Neutrophil (primary cell): ENCODE measurements around the gene TRAF2.

ENCODE experiments used
- H3K27ac ChIP-seq: fragments of 200-600 bp; sonication (generic); 2 replicates; pipeline ENCODE4 v1.5.1; 2016; ENCODE audit warnings: mild to moderate bottlenecking, moderate library complexity
- H3K27me3 ChIP-seq: fragments of 200-600 bp; sonication (generic); 2 replicates; pipeline ENCODE4 v1.6.0; 2016; ENCODE audit warnings: mild to moderate bottlenecking
- H3K36me3 ChIP-seq: fragments of 200-600 bp; sonication (generic); 2 replicates; pipeline ENCODE4 v1.5.1; 2017
- H3K4me1 ChIP-seq, 2 experiments: fragments of 200-600 bp in 1 of 2; sonication (generic) in 1 of 2; 1 replicate in 1 of 2; 2 replicates in 1 of 2; pipeline versions ENCODE4 v1.5.1 to v1.6.1; 2013 to 2016; ENCODE audit warnings: low read depth in 1 of 2, low read length in 1 of 2, mild to moderate bottlenecking in 1 of 2, moderate library complexity in 1 of 2; ENCODE audit not compliant: control insufficient read depth in 1 of 2, insufficient read depth in 1 of 2
- H3K4me3 ChIP-seq, 2 experiments: fragments of 200-600 bp in 1 of 2; sonication (generic) in 1 of 2; 1 replicate in 1 of 2; 2 replicates in 1 of 2; pipeline ENCODE4 v1.5.1; 2013 to 2016; ENCODE audit warnings: low read depth in 1 of 2, low read length in 1 of 2, mild to moderate bottlenecking in 1 of 2, moderate library complexity in 1 of 2
- H3K9me3 ChIP-seq: fragments of 200-600 bp; sonication (generic); 2 replicates; pipeline ENCODE4 v1.5.1; 2016
- CTCF ChIP-seq: fragments of 200-600 bp; sonication (generic); IDR thresholded peaks from 2 replicates; pipeline ENCODE4 v1.5.1; 2016; ENCODE audit warnings: antibody characterized with exemption

Gene TRAF2

GRCh38 chr9:136886610-136887597 lies 588 bp downstream of the TRAF2 start:
- TF ChIP-seq CTCF, result no peak
- Histone ChIP-seq H3K27me3 (peaks cover 12% of the 10 kb centered on the region), H3K27ac (peak overlapping the region; percentile 74), H3K36me3 (peaks cover 11% of the 10 kb centered on the region), H3K4me3 (peak overlapping the region; percentile 79 to 97), H3K4me1 (peaks cover 19 to 28% of the 10 kb centered on the region in 2 experiments), H3K9me3 (no peaks in the 10 kb centered on the region)

- H3K4me1 ChIP-seq, result peaks cover 19 to 20% of the 10 kb centered on the region in 2 experiments
- no peak for TF ChIP-seq CTCF
These were observed 2.1 kb downstream of the TRAF2 start for GRCh38 chr9:136888454-136888853.

GRCh38 chr9:136889858-136890257 lies 3.5 kb downstream of the TRAF2 start:
- Histone ChIP-seq H3K9me3 (no peaks in the 10 kb centered on the region), H3K4me3 (no peak overlapping the region), H3K27ac (no peak overlapping the region), H3K27me3 (no peaks in the 10 kb centered on the region), H3K36me3 (peaks cover 19% of the 10 kb centered on the region), H3K4me1 (peaks cover 19 to 20% of the 10 kb centered on the region in 2 experiments)
- TF ChIP-seq CTCF, result no peak

More at GRCh38 chr9:136888454-136888853, 2.1 kb downstream of the TRAF2 start:
- Histone ChIP-seq H3K27me3 (no peaks in the 10 kb centered on the region), H3K4me3 (no peak overlapping the region), H3K36me3 (peaks cover 19% of the 10 kb centered on the region), H3K27ac (no peak overlapping the region), H3K9me3 (no peaks in the 10 kb centered on the region)

GRCh38 chr9:136890661-136891060 lies 4.3 kb downstream of the TRAF2 start:
- peaks cover 16% of the 10 kb centered on the region in 2 experiments for H3K4me1 ChIP-seq

GRCh38 chr9:136896027-136896426 lies 9.7 kb downstream of the TRAF2 start:
- peaks cover 0 to 7% of the 10 kb centered on the region in 2 experiments for H3K4me1 ChIP-seq
- H3K4me3 ChIP-seq, result no peak overlapping the region
- no peak for TF ChIP-seq CTCF
- H3K27me3 ChIP-seq, result no peaks in the 10 kb centered on the region
- H3K27ac ChIP-seq, result no peak overlapping the region
- H3K36me3 ChIP-seq, result peaks cover 40% of the 10 kb centered on the region
- H3K9me3 ChIP-seq, result no peaks in the 10 kb centered on the region

More at GRCh38 chr9:136890661-136891060, 4.3 kb downstream of the TRAF2 start:
- Histone ChIP-seq H3K36me3 (peaks cover 25% of the 10 kb centered on the region), H3K27ac (no peak overlapping the region), H3K27me3 (no peaks in the 10 kb centered on the region), H3K9me3 (no peaks in the 10 kb centered on the region), H3K4me3 (no peak overlapping the region)
- TF ChIP-seq CTCF, result no peak
